GM18498 (cell line): ENCODE data around the gene GUCY2C.

Experiments
- ATAC-seq: cut with Tn5 transposase; IDR thresholded peaks from one replicate; pipeline ENCODE4 v1.9.1; 2021; ENCODE audit warnings: mild to moderate bottlenecking, moderate library complexity; ENCODE audit not compliant: unreplicated experiment

The GUCY2C gene

GRCh38 chr12:14576896-14577295 lies 119.5 kb downstream of the GUCY2C start:
- peak; percentile 32 for ATAC-seq

GRCh38 chr12:14575585-14575984 lies 120.8 kb downstream of the GUCY2C start:
- ATAC-seq, result no peak

- no peak for ATAC-seq
Measured at GRCh38 chr12:14573118-14573517, 123.3 kb downstream of the GUCY2C start.

GRCh38 chr12:14572401-14572800 lies 124.0 kb downstream of the GUCY2C start:
- ATAC-seq, result no peak

- ATAC-seq, result no peak
Measured at GRCh38 chr12:14571779-14572178, 124.6 kb downstream of the GUCY2C start.

GRCh38 chr12:14570231-14570630 lies 126.2 kb downstream of the GUCY2C start:
- no peak for ATAC-seq

GRCh38 chr12:14567351-14568162 lies 128.8 kb downstream of the GUCY2C start, which contains the start of gene PLBD1:
TSS of gene PLBD1 (minus strand) at chr12:14567883. CDS start at chr12:14567696, 187 bp downstream.
- peak; percentile 64 for ATAC-seq

GRCh38 chr12:14564336-14564959 lies 132.0 kb downstream of the GUCY2C start:
- no peak for ATAC-seq

- no peak for ATAC-seq
Measured at GRCh38 chr12:14563046-14563445, 133.4 kb downstream of the GUCY2C start.
